Measurements from ENCODE around the gene STX16.

DNA sequence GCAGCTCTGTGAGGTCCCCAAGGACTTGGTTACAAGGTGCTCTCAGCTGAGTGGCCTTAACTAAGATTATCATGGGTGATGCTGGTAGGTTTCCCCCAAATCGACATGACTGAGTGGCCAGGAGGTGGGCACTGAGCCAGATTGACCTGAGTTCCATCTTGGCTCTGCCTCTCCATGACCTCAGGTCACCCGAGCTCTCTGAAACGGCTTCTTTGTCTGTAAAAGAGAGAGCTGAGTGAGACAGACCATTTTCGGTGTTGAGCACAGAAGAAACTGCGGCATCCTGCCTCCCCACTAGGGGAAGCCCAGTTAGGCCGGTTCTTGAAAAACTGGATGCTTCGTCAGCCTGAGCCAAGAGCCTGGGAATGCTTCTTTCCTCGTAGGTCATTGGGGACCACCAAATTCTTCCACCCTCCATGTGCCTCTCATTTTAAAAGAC is 14.1 kb upstream of the STX16 start:
- no peak for TF ChIP-seq MYNN (IDR thresholded peaks at IDR 0.05)
- no peak for TF ChIP-seq MYNN (CRISPR knock-in tag; IDR thresholded peaks at IDR 0.05)
- no peak for TF ChIP-seq JUND (IDR thresholded peaks at IDR 0.05; ENCODE audit: borderline replicate concordance, low read depth, low read length)
- TF ChIP-seq JUND (tag; IDR thresholded peaks at IDR 0.05; ENCODE audit: borderline replicate concordance, low read depth, low read length): no peak
- no peak for TF ChIP-seq RERE (CRISPR knock-in tag; IDR thresholded peaks at IDR 0.05; ENCODE audit: borderline replicate concordance)
- TF ChIP-seq, protein P1, sequence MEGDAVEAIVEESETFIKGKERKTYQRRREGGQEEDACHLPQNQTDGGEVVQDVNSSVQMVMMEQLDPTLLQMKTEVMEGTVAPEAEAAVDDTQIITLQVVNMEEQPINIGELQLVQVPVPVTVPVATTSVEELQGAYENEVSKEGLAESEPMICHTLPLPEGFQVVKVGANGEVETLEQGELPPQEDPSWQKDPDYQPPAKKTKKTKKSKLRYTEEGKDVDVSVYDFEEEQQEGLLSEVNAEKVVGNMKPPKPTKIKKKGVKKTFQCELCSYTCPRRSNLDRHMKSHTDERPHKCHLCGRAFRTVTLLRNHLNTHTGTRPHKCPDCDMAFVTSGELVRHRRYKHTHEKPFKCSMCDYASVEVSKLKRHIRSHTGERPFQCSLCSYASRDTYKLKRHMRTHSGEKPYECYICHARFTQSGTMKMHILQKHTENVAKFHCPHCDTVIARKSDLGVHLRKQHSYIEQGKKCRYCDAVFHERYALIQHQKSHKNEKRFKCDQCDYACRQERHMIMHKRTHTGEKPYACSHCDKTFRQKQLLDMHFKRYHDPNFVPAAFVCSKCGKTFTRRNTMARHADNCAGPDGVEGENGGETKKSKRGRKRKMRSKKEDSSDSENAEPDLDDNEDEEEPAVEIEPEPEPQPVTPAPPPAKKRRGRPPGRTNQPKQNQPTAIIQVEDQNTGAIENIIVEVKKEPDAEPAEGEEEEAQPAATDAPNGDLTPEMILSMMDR (IDR thresholded peaks at IDR 0.05 in 2 of 3, conservative IDR thresholded peaks at IDR 0.05 in 1 of 3; ENCODE audit: insufficient read depth in 2 of 3, low read depth in 1 of 3, low read length in 3 of 3): no peak; a peak in 1 of 6 replicates
- no peak for TF ChIP-seq TEAD4 (IDR thresholded peaks at IDR 0.05; ENCODE audit: low read length)
- no peak for TF ChIP-seq TEAD4 (CRISPR knock-in tag; IDR thresholded peaks at IDR 0.05; ENCODE audit: borderline replicate concordance)
- no peak for TF ChIP-seq ZBTB33 (CRISPR knock-in tag; IDR thresholded peaks at IDR 0.05)
- no peak for TF ChIP-seq EP300 (IDR thresholded peaks at IDR 0.05; ENCODE audit: low read length)
- no peak for TF ChIP-seq HNRNPH1 (optimal IDR thresholded peaks at IDR 0.05; ENCODE audit: low read depth, low read length)
- no peak for TF ChIP-seq EGR1 (conservative IDR thresholded peaks at IDR 0.05)
- no peak for TF ChIP-seq ZNF175 (CRISPR knock-in tag; IDR thresholded peaks at IDR 0.05; ENCODE audit: low read depth)
- TF ChIP-seq, protein P2, sequence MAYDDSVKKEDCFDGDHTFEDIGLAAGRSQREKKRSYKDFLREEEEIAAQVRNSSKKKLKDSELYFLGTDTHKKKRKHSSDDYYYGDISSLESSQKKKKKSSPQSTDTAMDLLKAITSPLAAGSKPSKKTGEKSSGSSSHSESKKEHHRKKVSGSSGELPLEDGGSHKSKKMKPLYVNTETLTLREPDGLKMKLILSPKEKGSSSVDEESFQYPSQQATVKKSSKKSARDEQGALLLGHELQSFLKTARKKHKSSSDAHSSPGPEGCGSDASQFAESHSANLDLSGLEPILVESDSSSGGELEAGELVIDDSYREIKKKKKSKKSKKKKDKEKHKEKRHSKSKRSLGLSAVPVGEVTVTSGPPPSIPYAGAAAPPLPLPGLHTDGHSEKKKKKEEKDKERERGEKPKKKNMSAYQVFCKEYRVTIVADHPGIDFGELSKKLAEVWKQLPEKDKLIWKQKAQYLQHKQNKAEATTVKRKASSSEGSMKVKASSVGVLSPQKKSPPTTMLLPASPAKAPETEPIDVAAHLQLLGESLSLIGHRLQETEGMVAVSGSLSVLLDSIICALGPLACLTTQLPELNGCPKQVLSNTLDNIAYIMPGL (CRISPR knock-in tag; IDR thresholded peaks at IDR 0.05): no peak
- TF ChIP-seq POLR2AphosphoS2 (IDR thresholded peaks at IDR 0.05; ENCODE audit: low read length): no peak
